Right ventricle myocardium inferior (tissue), 1 donor: ENCODE data around the gene MRPL49. TPM values are rescaled to one million over a fixed set of nuclear protein-coding genes. Genes with fewer than 3 reads are reported as not detected.

Experiments used
- ATAC-seq: fragments of 200-7000 bp; cut with Tn5 transposase; one replicate; pipeline ENCODE4 v1.9.1; 2020; ENCODE audit warnings: mild to moderate bottlenecking, moderate library complexity
- DNase-seq: peaks from one replicate; pipeline ENCODE4 v3.0.0; 2021; ENCODE audit errors: missing footprints
- intact Hi-C: fragments of 100-400 bp; cut with DNase I; formaldehyde crosslinking; loops from one replicate; pipeline ENCODE4 v1.11.0; 2022
- long read RNA-seq: library from polyadenylated mRNA; unstranded; transcript quantifications from one replicate; pipeline ENCODE4 v2.0.0, GENCODE V29; 2021
- total RNA-seq: library from RNA; stranded (reverse); fragmentation: NEBNext Ultra II Directional; extraction: Animal tissue kit (Norgen Biotek cat#: 25700); gene quantifications from one replicate; pipeline ENCODE4 v1.2.1, GENCODE V29; 2021
- donor health status: DM: no; HTN: yes; CAD: no; lungs with severe emphysema.

The MRPL49 gene
- total RNA-seq = 35.8 TPM
- long read RNA-seq, transcript MRPL49-201 (4 exons, 2,019 nt) = major isoform, 33 of 39 reads
- long read RNA-seq, partial matches to known transcripts = 0 of 39 reads
- long read RNA-seq, other reads (novel, unspliced or antisense) = 5 of 39 reads

- ATAC-seq = peak; percentile 93
- DNase-seq = peak; percentile 100
- intact Hi-C loops = no loop called here
These were observed at the start of gene MRPL49, which contains the start of gene FAU for GRCh38 chr11:65121865-65122696. Gene MRPL49 (plus strand): TSS chr11:65122321. CDS start chr11:65122347, 26 bp downstream. Gene FAU (minus strand): TSS chr11:65122134. CDS start chr11:65121813, 321 bp downstream.

- DNase-seq = no peak
- intact Hi-C loops = no loop called here
- ATAC-seq = no peak
These were observed 49.5 kb upstream of the MRPL49 start for GRCh38 chr11:65072631-65072966.

GRCh38 chr11:65077451-65077850 is 44.7 kb upstream of the MRPL49 start:
- DNase-seq (no peak), ATAC-seq (no peak)
- intact Hi-C loops = no loop called here

GRCh38 chr11:65078151-65078550 is 44.0 kb upstream of the MRPL49 start:
- DNase-seq = no peak
- intact Hi-C loops = no loop called here
- ATAC-seq = peak; percentile 60

GRCh38 chr11:65078786-65079342 is 43.3 kb upstream of the MRPL49 start:
- no peak for DNase-seq
- intact Hi-C loops = no loop called here
- no peak for ATAC-seq

- DNase-seq = no peak
- intact Hi-C loops = loop anchor here (5.0 kb wide), 2 partner anchors 41 to 56 kb away; partner anchors contain the start of genes SAC3D1 and SNX15
These were observed 38.8 kb upstream of the MRPL49 start for GRCh38 chr11:65083134-65083833.

GRCh38 chr11:65083834-65084597 is 38.1 kb upstream of the MRPL49 start, which contains the start of the genes CDCA5 and ZFPL1:
Gene CDCA5 (minus strand): TSS chr11:65084040. CDS start chr11:65083978, 62 bp downstream.
Gene ZFPL1 (plus strand): TSS chr11:65084222. CDS start chr11:65084699, 477 bp downstream.
- ATAC-seq (peak; percentile 95), DNase-seq (peak; percentile 96)
- intact Hi-C loops = loop anchor here (1.0 to 5.0 kb wide), 3 partner anchors 33 to 57 kb away; partner anchors contain the start of genes SAC3D1, SNX15 and ZNHIT2

More at GRCh38 chr11:65083134-65083833, 38.8 kb upstream of the MRPL49 start:
- no peak for ATAC-seq

- DNase-seq = no peak
- no peak for ATAC-seq
- intact Hi-C loops = loop anchor here (1.0 to 5.0 kb wide), 3 partner anchors 33 to 57 kb away; partner anchors contain the start of genes SAC3D1, SNX15 and ZNHIT2
These were observed 37.3 kb upstream of the MRPL49 start for GRCh38 chr11:65084598-65085375.

- intact Hi-C loops = no loop called here
- DNase-seq (no peak), ATAC-seq (no peak)
These were observed 36.7 kb upstream of the MRPL49 start for GRCh38 chr11:65085446-65085845.

- no peak for ATAC-seq
- no peak for DNase-seq
- intact Hi-C loops = no loop called here
These were observed 35.3 kb upstream of the MRPL49 start for GRCh38 chr11:65086809-65087208.

- no peak for DNase-seq
- intact Hi-C loops = no loop called here
- ATAC-seq = no peak
These were observed 34.9 kb upstream of the MRPL49 start for GRCh38 chr11:65087216-65087615.

- intact Hi-C loops = no loop called here
- DNase-seq (no peak), ATAC-seq (no peak)
These were observed 34.3 kb upstream of the MRPL49 start for GRCh38 chr11:65087827-65088226.

GRCh38 chr11:65089621-65090020 is 32.5 kb upstream of the MRPL49 start:
- no peak for ATAC-seq
- no peak for DNase-seq
- intact Hi-C loops = no loop called here

GRCh38 chr11:65090628-65091027 is 31.5 kb upstream of the MRPL49 start:
- DNase-seq = no peak
- ATAC-seq = no peak
- intact Hi-C loops = no loop called here

GRCh38 chr11:65095427-65095826 is 26.7 kb upstream of the MRPL49 start:
- intact Hi-C loops = no loop called here
- ATAC-seq = peak; percentile 8
- DNase-seq = no peak

- ATAC-seq (peak; percentile 97), DNase-seq (peak; percentile 94)
- intact Hi-C loops = no loop called here
These were observed 25.9 kb upstream of the MRPL49 start, which contains the start of gene VPS51 for GRCh38 chr11:65095974-65096806. Gene VPS51 (plus strand): TSS chr11:65096214. CDS start chr11:65096251, 37 bp downstream.

GRCh38 chr11:65096926-65097325 is 25.2 kb upstream of the MRPL49 start:
- intact Hi-C loops = no loop called here
- DNase-seq (no peak), ATAC-seq (peak; percentile 11)
